RPMI7951 (cell line): ENCODE results near the gene TNNC1. TPM values are rescaled to one million over a fixed set of nuclear protein-coding genes. Genes with fewer than 3 reads are reported as not detected.

Experiments used
- DNase-seq: peaks from one replicate; pipeline ENCODE4 v3.0.0-alpha.2; 2012; ENCODE audit warnings: low read depth
- total RNA-seq: library from RNA; depleted of rRNA; stranded (reverse); fragments of >200 nt; shearing (Covaris generic); gene quantifications from 2 replicates; pipeline ENCODE4 v1.2.3, GENCODE V29; 2014; rRNA removed

Gene TNNC1
- not detected in 2 replicates for total RNA-seq

- DNase-seq = no peak
These were observed at the start of gene TNNC1 for GRCh38 chr3:52453496-52454249. TSS of gene TNNC1 (minus strand) at chr3:52454041. CDS start at chr3:52454015, 26 bp downstream.

- no peak for DNase-seq
These were observed 49.0 kb upstream of the TNNC1 start for GRCh38 chr3:52502808-52503350.

GRCh38 chr3:52502001-52502400 is 48.2 kb upstream of the TNNC1 start:
- DNase-seq = no peak

GRCh38 chr3:52501046-52501445 is 47.2 kb upstream of the TNNC1 start:
- no peak for DNase-seq

GRCh38 chr3:52498137-52499054 is 44.6 kb upstream of the TNNC1 start:
- DNase-seq = peak; percentile 95

GRCh38 chr3:52495777-52496602 is 42.1 kb upstream of the TNNC1 start:
- peak; percentile 86 for DNase-seq

GRCh38 chr3:52494886-52495495 is 41.1 kb upstream of the TNNC1 start, which contains the start of gene STAB1:
TSS of gene STAB1 (plus strand) at chr3:52495338. CDS start at chr3:52495414, 76 bp downstream.
- DNase-seq = no peak

- DNase-seq = no peak
These were observed 40.6 kb upstream of the TNNC1 start for GRCh38 chr3:52494445-52494844.

GRCh38 chr3:52493232-52494017 is 39.6 kb upstream of the TNNC1 start:
- DNase-seq = no peak

- no peak for DNase-seq
These were observed 38.2 kb upstream of the TNNC1 start for GRCh38 chr3:52492059-52492458.

- no peak for DNase-seq
These were observed 37.2 kb upstream of the TNNC1 start for GRCh38 chr3:52490939-52491526.

- DNase-seq = no peak
These were observed 36.4 kb upstream of the TNNC1 start for GRCh38 chr3:52490035-52490938.

GRCh38 chr3:52489453-52489852 is 35.6 kb upstream of the TNNC1 start:
- no peak for DNase-seq

- no peak for DNase-seq
These were observed 34.9 kb upstream of the TNNC1 start for GRCh38 chr3:52488746-52489145.

- no peak for DNase-seq
These were observed 34.2 kb upstream of the TNNC1 start for GRCh38 chr3:52487788-52488691.

GRCh38 chr3:52487050-52487787 is 33.4 kb upstream of the TNNC1 start:
- no peak for DNase-seq
